Measurements from ENCODE around the gene RPS14.

DNA sequence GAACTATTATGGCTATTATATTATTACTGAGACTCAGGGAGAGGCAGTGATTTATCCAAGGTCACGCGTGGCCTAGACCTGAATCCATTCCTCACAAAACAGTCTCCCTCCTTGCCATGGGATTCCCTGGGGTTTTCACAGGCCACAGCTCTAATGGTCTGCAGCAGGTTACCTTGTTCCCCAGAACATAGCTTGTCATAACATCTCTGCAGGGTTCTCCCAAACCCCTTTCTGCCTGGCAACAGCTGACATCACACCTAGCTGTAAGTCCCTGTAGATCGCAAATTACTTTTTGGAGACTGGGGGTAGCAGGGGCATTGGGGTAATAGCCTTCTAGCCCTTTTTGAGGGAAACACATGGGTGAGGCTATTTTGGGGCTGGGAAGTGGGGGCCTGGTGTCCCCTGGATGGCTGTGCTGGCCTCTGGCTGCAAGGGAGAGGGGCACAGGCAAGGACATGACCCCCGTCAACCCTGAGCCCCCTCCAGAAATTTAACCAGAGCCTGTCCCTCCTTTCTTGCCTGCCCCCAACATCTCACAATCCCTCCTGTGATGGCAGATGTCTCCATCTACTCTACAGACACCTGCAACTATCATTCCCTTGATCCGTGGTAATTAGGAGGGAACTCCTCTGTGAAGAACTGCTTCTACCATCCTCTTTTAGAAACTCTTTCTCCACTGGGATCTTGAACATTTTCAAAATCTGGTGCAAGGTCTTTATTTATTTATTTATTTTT lies 38.1 kb downstream of the RPS14 start:
- no peak for TF ChIP-seq EZH2 (IDR thresholded peaks at IDR 0.05)
- TF ChIP-seq, protein P1, sequence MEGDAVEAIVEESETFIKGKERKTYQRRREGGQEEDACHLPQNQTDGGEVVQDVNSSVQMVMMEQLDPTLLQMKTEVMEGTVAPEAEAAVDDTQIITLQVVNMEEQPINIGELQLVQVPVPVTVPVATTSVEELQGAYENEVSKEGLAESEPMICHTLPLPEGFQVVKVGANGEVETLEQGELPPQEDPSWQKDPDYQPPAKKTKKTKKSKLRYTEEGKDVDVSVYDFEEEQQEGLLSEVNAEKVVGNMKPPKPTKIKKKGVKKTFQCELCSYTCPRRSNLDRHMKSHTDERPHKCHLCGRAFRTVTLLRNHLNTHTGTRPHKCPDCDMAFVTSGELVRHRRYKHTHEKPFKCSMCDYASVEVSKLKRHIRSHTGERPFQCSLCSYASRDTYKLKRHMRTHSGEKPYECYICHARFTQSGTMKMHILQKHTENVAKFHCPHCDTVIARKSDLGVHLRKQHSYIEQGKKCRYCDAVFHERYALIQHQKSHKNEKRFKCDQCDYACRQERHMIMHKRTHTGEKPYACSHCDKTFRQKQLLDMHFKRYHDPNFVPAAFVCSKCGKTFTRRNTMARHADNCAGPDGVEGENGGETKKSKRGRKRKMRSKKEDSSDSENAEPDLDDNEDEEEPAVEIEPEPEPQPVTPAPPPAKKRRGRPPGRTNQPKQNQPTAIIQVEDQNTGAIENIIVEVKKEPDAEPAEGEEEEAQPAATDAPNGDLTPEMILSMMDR (IDR thresholded peaks at IDR 0.05) = no peak
